WI38 (cell line): ENCODE results near the gene POU3F2.

ENCODE experiments used
- H3K4me3 ChIP-seq: 2 replicates; pipeline ENCODE4 v1.5.1; 2011; ENCODE audit warnings: low read depth, mild to moderate bottlenecking, control low read depth, low read length
- CTCF ChIP-seq: IDR thresholded peaks from 2 replicates; pipeline ENCODE4 v1.5.1; 2012; ENCODE audit warnings: low read depth, mild to moderate bottlenecking, control low read depth, low read length

Gene POU3F2

GRCh38 chr6:98831057-98831958 is 3.1 kb upstream of the POU3F2 start:
- no peak overlapping the region for H3K4me3 ChIP-seq
- no peak for TF ChIP-seq CTCF

- H3K4me3 ChIP-seq = no peak overlapping the region; the same call in 1 of the 2 replicates
- no peak for TF ChIP-seq CTCF
Observed at GRCh38 chr6:98831959-98832283, 2.5 kb upstream of the POU3F2 start.

- H3K4me3 ChIP-seq = peak overlapping the region; percentile 46
Observed at GRCh38 chr6:98832284-98833056, 1.9 kb upstream of the POU3F2 start.

GRCh38 chr6:98833057-98833306 is 1.4 kb upstream of the POU3F2 start:
- H3K4me3 ChIP-seq = peak overlapping the region; percentile 46
- TF ChIP-seq CTCF = no peak

More at GRCh38 chr6:98832284-98833056, 1.9 kb upstream of the POU3F2 start:
- no peak for TF ChIP-seq CTCF

- H3K4me3 ChIP-seq = peak overlapping the region; percentile 55
- no peak for TF ChIP-seq CTCF
Observed at GRCh38 chr6:98833307-98834059, 891 bp upstream of the POU3F2 start.

GRCh38 chr6:98835149-98836024 is 1.0 kb downstream of the POU3F2 start:
- peak overlapping the region; percentile 55 for H3K4me3 ChIP-seq
- TF ChIP-seq CTCF = no peak
